Cardiac muscle cell (in vitro differentiated cells and primary cell): Measurements from ENCODE around the gene ST3GAL3. TPM values are rescaled to one million over a fixed set of nuclear protein-coding genes. Genes with fewer than 3 reads are reported as not detected.

Experiments
- DNase-seq, 2 donors: peaks; one replicate each; pipeline versions ENCODE4 v3.0.0 to v3.0.0-alpha.2; 2010 to 2017; ENCODE audit warnings: low read depth in 1 of 2, low spot score in 1 of 2
- H3K27ac ChIP-seq: fragments of 200-600 bp; sonication (generic); 2 replicates; pipeline ENCODE4 v1.5.1; 2016
- H3K27me3 ChIP-seq: fragments of 200-600 bp; sonication (generic); 2 replicates; pipeline ENCODE4 v1.6.0; 2016; ENCODE audit warnings: control low read depth
- H3K36me3 ChIP-seq: fragments of 200-600 bp; sonication (generic); 2 replicates; pipeline ENCODE4 v1.5.1; 2016; ENCODE audit warnings: control low read depth
- H3K4me1 ChIP-seq: fragments of 200-600 bp; sonication (generic); 2 replicates; pipeline ENCODE4 v1.8.1; 2017; ENCODE audit warnings: low read depth, mild to moderate bottlenecking, mixed run types
- H3K4me3 ChIP-seq: fragments of 200-600 bp; sonication (generic); 2 replicates; pipeline ENCODE4 v1.5.1; 2016; ENCODE audit warnings: mild to moderate bottlenecking
- H3K9me3 ChIP-seq: fragments of 200-600 bp; sonication (generic); 2 replicates; pipeline ENCODE4 v1.5.1; 2017; ENCODE audit warnings: low read depth, mild to moderate bottlenecking, control low read depth
- CTCF ChIP-seq: IDR thresholded peaks from 2 replicates; pipeline ENCODE4 v1.5.1; 2012; ENCODE audit warnings: low read depth, mild to moderate bottlenecking, low read length
- polyA plus RNA-seq: library from polyadenylated mRNA; unstranded; fragments of >200 nt; fragmentation: Nextera tagmentation; extraction: Ambion mirVana; gene quantifications from 2 replicates; pipeline ENCODE4 v1.2.1, GENCODE V29; 2016
- total RNA-seq: library from RNA; depleted of rRNA; stranded (reverse); fragments of >200 nt; gene quantifications from 2 replicates; pipeline ENCODE4 v1.2.3, GENCODE V29; 2016

The ST3GAL3 gene
- total and polyA plus RNA-seq, 2 experiments from 2014 or later: 34.7 to 35.7 TPM

DNA sequence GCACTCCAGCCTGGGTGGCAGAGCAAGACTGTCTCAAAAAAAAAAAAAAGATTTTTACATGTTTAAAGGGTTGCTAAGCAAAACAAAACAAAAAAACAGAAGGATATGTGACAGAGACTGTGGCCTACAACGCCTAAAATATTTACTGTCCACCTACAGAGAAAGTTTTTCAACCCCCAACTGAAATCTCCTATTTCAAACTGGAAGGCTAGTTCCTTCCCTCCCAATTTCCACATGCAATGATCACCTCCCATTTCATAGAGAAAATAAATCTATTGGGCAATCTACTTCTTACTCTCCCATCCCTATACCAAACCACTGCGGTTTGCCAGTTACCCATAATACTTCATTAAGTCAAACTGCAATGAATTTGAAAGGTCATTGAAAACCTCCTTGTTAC, 74.2 kb downstream of the ST3GAL3 start:
- no peak overlapping the region for H3K27ac ChIP-seq
- no peaks in the 10 kb centered on the region for H3K27me3 ChIP-seq
- no peaks in the 10 kb centered on the region for H3K9me3 ChIP-seq
- no peak overlapping the region for H3K4me3 ChIP-seq
- peaks cover 26% of the 10 kb centered on the region for H3K4me1 ChIP-seq
- no peaks in the 10 kb centered on the region for H3K36me3 ChIP-seq
- no peak for TF ChIP-seq CTCF
- DNase-seq: no peak

GRCh38 chr1:43783096-43783670, 75.8 kb downstream of the ST3GAL3 start:
- no peaks in the 10 kb centered on the region for H3K36me3 ChIP-seq
- H3K4me3 ChIP-seq: no peak overlapping the region
- DNase-seq: no peak
- TF ChIP-seq CTCF: no peak
- peaks cover 43% of the 10 kb centered on the region for H3K4me1 ChIP-seq
- H3K9me3 ChIP-seq: no peaks in the 10 kb centered on the region
- H3K27ac ChIP-seq: no peak overlapping the region
- H3K27me3 ChIP-seq: no peaks in the 10 kb centered on the region

DNA sequence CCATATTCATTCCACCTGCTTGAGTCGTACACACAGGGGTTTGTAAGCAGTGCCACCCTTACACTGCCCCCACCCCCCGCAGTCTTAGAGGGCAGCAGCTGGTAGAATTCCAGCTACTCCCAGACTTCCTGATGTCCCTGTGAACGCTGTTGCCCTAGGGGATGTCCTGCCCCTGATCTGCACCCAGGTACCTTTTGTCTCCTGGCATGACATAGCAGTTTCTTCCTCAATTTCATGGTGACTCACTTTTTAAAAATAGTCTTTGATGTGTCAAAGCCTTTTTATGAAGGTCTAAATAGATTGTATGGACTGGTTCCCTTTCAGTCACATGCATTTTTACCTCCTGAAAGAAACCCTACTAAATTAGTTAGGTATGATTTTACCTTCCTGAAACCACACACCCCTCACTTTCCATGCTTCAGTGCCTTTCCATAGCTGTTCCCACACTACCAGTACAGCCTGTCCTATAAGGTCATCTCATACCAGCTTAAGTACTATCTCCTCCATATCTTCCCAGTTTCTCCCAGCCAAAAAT, 76.4 kb downstream of the ST3GAL3 start:
- DNase-seq: no peak
- H3K27me3 ChIP-seq: no peaks in the 10 kb centered on the region
- H3K27ac ChIP-seq: no peak overlapping the region
- H3K36me3 ChIP-seq: no peaks in the 10 kb centered on the region
- H3K4me1 ChIP-seq: peaks cover 48% of the 10 kb centered on the region
- no peaks in the 10 kb centered on the region for H3K9me3 ChIP-seq
- no peak for TF ChIP-seq CTCF
- H3K4me3 ChIP-seq: no peak overlapping the region

DNA sequence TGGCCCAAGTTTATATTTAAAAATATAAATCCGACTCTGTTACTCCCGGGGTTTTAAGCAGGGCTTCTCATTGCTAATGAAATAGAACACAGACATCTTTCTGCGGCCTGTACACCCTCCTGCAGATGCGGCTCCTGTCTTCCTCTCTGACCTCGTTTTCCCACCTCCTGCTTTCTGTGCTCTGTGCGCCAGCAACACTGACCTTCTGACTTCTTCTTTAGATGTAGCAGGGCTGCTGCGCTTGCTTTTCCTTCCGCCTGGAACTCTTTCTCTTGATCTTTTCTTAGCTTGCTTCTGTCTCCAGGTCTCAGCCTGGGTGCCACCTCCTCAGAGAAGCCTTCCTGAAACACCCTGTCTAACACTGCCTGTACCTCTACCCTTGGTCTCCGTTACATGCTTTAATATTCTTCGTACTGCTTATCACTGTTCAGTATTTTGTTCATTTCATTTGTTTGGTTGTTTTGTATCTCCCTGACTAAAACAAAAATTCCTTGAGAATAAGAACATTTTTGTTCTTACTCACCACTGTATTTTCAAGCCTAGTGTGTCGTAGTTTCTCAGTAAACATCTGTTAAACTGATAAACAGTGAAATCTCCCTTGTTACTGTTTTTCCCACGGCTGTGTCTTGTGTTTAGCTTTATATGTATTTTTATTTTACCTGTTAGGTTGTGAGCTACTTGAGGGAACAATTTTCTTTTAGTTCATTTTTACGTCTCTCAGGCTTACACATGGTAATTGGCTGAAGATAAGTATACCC, 79.0 kb downstream of the ST3GAL3 start:
- DNase-seq: peak in 1 of 2 donors; percentile 25
- peaks cover 45% of the 10 kb centered on the region for H3K4me1 ChIP-seq
- no peak overlapping the region for H3K4me3 ChIP-seq
- H3K27ac ChIP-seq: peak overlapping the region; percentile 80
- no peak for TF ChIP-seq CTCF
- H3K9me3 ChIP-seq: no peaks in the 10 kb centered on the region
- H3K27me3 ChIP-seq: no peaks in the 10 kb centered on the region
- no peaks in the 10 kb centered on the region for H3K36me3 ChIP-seq

- no peaks in the 10 kb centered on the region for H3K36me3 ChIP-seq
- peak overlapping the region; percentile 80 for H3K27ac ChIP-seq
- H3K4me3 ChIP-seq: no peak overlapping the region
- H3K9me3 ChIP-seq: no peaks in the 10 kb centered on the region
- TF ChIP-seq CTCF: no peak
- DNase-seq: peak; percentile 60 to 64
- no peaks in the 10 kb centered on the region for H3K27me3 ChIP-seq
- peaks cover 39% of the 10 kb centered on the region for H3K4me1 ChIP-seq
These were observed 79.6 kb downstream of the ST3GAL3 start for GRCh38 chr1:43786960-43787359.
